Nephron (organoid): ENCODE data around the gene DENND1A.

Experiments used
- H3K27ac Mint-ChIP-seq, 3 experiments: 2 replicates each; pipeline ENCODE4 v1.8.0; 2020; ENCODE audit warnings: mixed read lengths in 3 of 3, mild to moderate bottlenecking in 2 of 3, moderate library complexity in 1 of 3
- H3K27me3 Mint-ChIP-seq: 2 replicates; pipeline ENCODE4 v1.8.0; 2021; ENCODE audit warnings: low read depth, mild to moderate bottlenecking, moderate library complexity, mixed read lengths
- H3K36me3 Mint-ChIP-seq: 2 replicates; pipeline ENCODE4 v1.8.0; 2020; ENCODE audit warnings: low read depth, mixed read lengths
- H3K4me1 Mint-ChIP-seq: 2 replicates; pipeline ENCODE4 v1.8.0; 2020; ENCODE audit warnings: mixed read lengths
- H3K4me3 Mint-ChIP-seq, 3 experiments: 2 replicates each; pipeline ENCODE4 v1.8.0; 2020; ENCODE audit warnings: mild to moderate bottlenecking in 3 of 3, mixed read lengths in 3 of 3, moderate library complexity in 2 of 3
- H3K9me3 Mint-ChIP-seq: 2 replicates; pipeline ENCODE4 v1.8.0; 2020; ENCODE audit warnings: mixed read lengths
- CTCF ChIP-seq, 3 experiments: fragments of 200-600 bp; sonication (generic); IDR thresholded peaks; one replicate each; pipeline ENCODE4 v1.5.0; 2021; ENCODE audit warnings: antibody characterized with exemption in 3 of 3; ENCODE audit not compliant: unreplicated experiment in 3 of 3

The DENND1A gene

GRCh38 chr9:123453831-123454321, 476.1 kb downstream of the DENND1A start:
- peaks cover 51% of the 10 kb centered on the region for H3K4me1 Mint-ChIP-seq
- H3K4me3 Mint-ChIP-seq = no peak overlapping the region
- no peaks in the 10 kb centered on the region for H3K9me3 Mint-ChIP-seq
- TF ChIP-seq CTCF (IDR thresholded peaks at IDR 0.05; ENCODE audit: unreplicated experiment in 3 of 3) = no peak
- H3K36me3 Mint-ChIP-seq = peaks cover 16% of the 10 kb centered on the region
- H3K27ac Mint-ChIP-seq = peak overlapping the region in 1 of 3 experiments; percentile 10
- H3K27me3 Mint-ChIP-seq = no peaks in the 10 kb centered on the region

- H3K27me3 Mint-ChIP-seq = no peaks in the 10 kb centered on the region
- no peaks in the 10 kb centered on the region for H3K9me3 Mint-ChIP-seq
- peaks cover 53% of the 10 kb centered on the region for H3K4me1 Mint-ChIP-seq
- no peak for TF ChIP-seq CTCF (IDR thresholded peaks at IDR 0.05; ENCODE audit: unreplicated experiment in 3 of 3)
- H3K4me3 Mint-ChIP-seq = no peak overlapping the region
- H3K36me3 Mint-ChIP-seq = peaks cover 16% of the 10 kb centered on the region
- peak overlapping the region in 1 of 3 experiments; percentile 3 for H3K27ac Mint-ChIP-seq
Measured at GRCh38 chr9:123453076-123453667, 476.8 kb downstream of the DENND1A start.

GRCh38 chr9:123450996-123451395, 478.9 kb downstream of the DENND1A start:
- Mint-ChIP-seq H3K36me3 (peaks cover 16% of the 10 kb centered on the region), H3K27me3 (peaks cover 3% of the 10 kb centered on the region), H3K27ac (peak overlapping the region in 1 of 3 experiments; percentile 10), H3K4me1 (peaks cover 64% of the 10 kb centered on the region), H3K4me3 (no peak overlapping the region), H3K9me3 (no peaks in the 10 kb centered on the region)
- TF ChIP-seq CTCF (IDR thresholded peaks at IDR 0.05; ENCODE audit: unreplicated experiment in 3 of 3) = no peak

- H3K4me3 Mint-ChIP-seq = no peak overlapping the region
- peaks cover 60% of the 10 kb centered on the region for H3K4me1 Mint-ChIP-seq
- no peak for TF ChIP-seq CTCF (IDR thresholded peaks at IDR 0.05; ENCODE audit: unreplicated experiment in 3 of 3)
- peaks cover 16% of the 10 kb centered on the region for H3K36me3 Mint-ChIP-seq
- H3K27ac Mint-ChIP-seq = no peak overlapping the region
- H3K27me3 Mint-ChIP-seq = peaks cover 3% of the 10 kb centered on the region
- H3K9me3 Mint-ChIP-seq = no peaks in the 10 kb centered on the region
Measured at GRCh38 chr9:123450098-123450770, 479.7 kb downstream of the DENND1A start.

GRCh38 chr9:123447934-123448646, 481.8 kb downstream of the DENND1A start:
- Mint-ChIP-seq H3K4me1 (peaks cover 45% of the 10 kb centered on the region), H3K27ac (peak overlapping the region in 1 of 3 experiments; percentile 2), H3K9me3 (no peaks in the 10 kb centered on the region)

More at GRCh38 chr9:123447934-123448646, 481.8 kb downstream of the DENND1A start:
- Mint-ChIP-seq H3K27me3 (peaks cover 3% of the 10 kb centered on the region), H3K4me3 (no peak overlapping the region), H3K36me3 (peaks cover 16% of the 10 kb centered on the region)
- TF ChIP-seq CTCF (IDR thresholded peaks at IDR 0.05; ENCODE audit: unreplicated experiment in 3 of 3) = no peak
